Trophoblast cell (in vitro differentiated cells and primary cell): Measurements from ENCODE around the gene TXNDC2.
A peak's percentile ranks its signal among the peaks of the same experiment; 100 is the strongest.

ENCODE experiments used
- DNase-seq, 2 donors: peaks; one replicate each; pipeline ENCODE4 v3.0.0-alpha.2; 2016
- H2AFZ ChIP-seq: 2 replicates; pipeline ENCODE4 v1.6.1; 2013; ENCODE audit warnings: low read length, moderate library complexity, mild to moderate bottlenecking; ENCODE audit not compliant: insufficient read depth, poor library complexity
- H2AK5ac ChIP-seq: 2 replicates; pipeline ENCODE4 v1.6.1; 2013; ENCODE audit warnings: mild to moderate bottlenecking, low read length
- H2BK120ac ChIP-seq: 2 replicates; pipeline ENCODE4 v1.6.1; 2013; ENCODE audit warnings: low read length, mild to moderate bottlenecking, moderate library complexity; ENCODE audit not compliant: insufficient read depth, poor library complexity
- H2BK12ac ChIP-seq: 2 replicates; pipeline ENCODE4 v1.6.1; 2013; ENCODE audit warnings: mild to moderate bottlenecking, low read length, moderate library complexity
- H2BK5ac ChIP-seq: 2 replicates; pipeline ENCODE4 v1.6.1; 2013; ENCODE audit warnings: low read length, low read depth, moderate library complexity, mild to moderate bottlenecking; ENCODE audit not compliant: poor library complexity
- H3K14ac ChIP-seq: 2 replicates; pipeline ENCODE4 v1.6.1; 2013; ENCODE audit warnings: mild to moderate bottlenecking, low read length
- H3K18ac ChIP-seq: 2 replicates; pipeline ENCODE4 v1.6.1; 2013; ENCODE audit warnings: mild to moderate bottlenecking, low read length
- H3K23ac ChIP-seq: 2 replicates; pipeline ENCODE4 v1.6.1; 2013; ENCODE audit warnings: low read length
- H3K27ac ChIP-seq: 2 replicates; pipeline ENCODE4 v1.5.1; 2013; ENCODE audit warnings: low read depth, mild to moderate bottlenecking, inconsistent platforms, low read length, moderate library complexity
- H3K27me3 ChIP-seq: 2 replicates; pipeline ENCODE4 v1.6.1; 2013; ENCODE audit warnings: inconsistent platforms, mild to moderate bottlenecking, low read length, moderate library complexity; ENCODE audit not compliant: insufficient read depth
- H3K36me3 ChIP-seq, 2 experiments: 1 replicate in 1 of 2; 2 replicates in 1 of 2; pipeline ENCODE4 v1.6.1; 2013; ENCODE audit warnings: low read length in 2 of 2, mild to moderate bottlenecking in 2 of 2, moderate library complexity in 1 of 2; ENCODE audit not compliant: insufficient read depth in 2 of 2, control insufficient read depth in 1 of 2
- H3K4ac ChIP-seq: 2 replicates; pipeline ENCODE4 v1.6.1; 2013; ENCODE audit warnings: low read depth, mild to moderate bottlenecking, low read length, moderate library complexity
- H3K4me1 ChIP-seq, 2 experiments: 1 replicate in 1 of 2; 2 replicates in 1 of 2; pipeline ENCODE4 v1.6.1; 2013; ENCODE audit warnings: low read length in 2 of 2, mild to moderate bottlenecking in 2 of 2, moderate library complexity in 1 of 2; ENCODE audit not compliant: insufficient read depth in 2 of 2, control insufficient read depth in 1 of 2
- H3K4me2 ChIP-seq: 2 replicates; pipeline ENCODE4 v1.6.1; 2013; ENCODE audit warnings: inconsistent platforms, mild to moderate bottlenecking, low read length, moderate library complexity
- H3K4me3 ChIP-seq: 2 replicates; pipeline ENCODE4 v1.5.1; 2013; ENCODE audit warnings: mild to moderate bottlenecking, low read depth, low read length, inconsistent platforms
- H3K79me1 ChIP-seq: one replicate; pipeline ENCODE4 v1.6.1; 2013; ENCODE audit warnings: low read length
- H3K79me2 ChIP-seq: 2 replicates; pipeline ENCODE4 v1.6.1; 2013; ENCODE audit warnings: low read length, mild to moderate bottlenecking; ENCODE audit not compliant: control insufficient read depth, insufficient read depth, poor library complexity
- H3K9ac ChIP-seq: 2 replicates; pipeline ENCODE4 v1.6.1; 2013; ENCODE audit warnings: mild to moderate bottlenecking, low read length
- H3K9me3 ChIP-seq: 2 replicates; pipeline ENCODE4 v1.6.1; 2013; ENCODE audit warnings: low read depth, mild to moderate bottlenecking, control low read depth, inconsistent platforms, low read length; ENCODE audit not compliant: insufficient read depth
- H4K12ac ChIP-seq: 2 replicates; pipeline ENCODE4 v1.6.1; 2013; ENCODE audit warnings: low read depth, mild to moderate bottlenecking, low read length, moderate library complexity
- H4K8ac ChIP-seq: 2 replicates; pipeline ENCODE4 v1.6.1; 2013; ENCODE audit warnings: low read depth, mild to moderate bottlenecking, low read length, moderate library complexity
- H4K91ac ChIP-seq: one replicate; pipeline ENCODE4 v1.6.1; 2013; ENCODE audit warnings: low read depth, mild to moderate bottlenecking, low read length, moderate library complexity
- WGBS: extraction: QIAGEN DNeasy Blood & Tissue Kit; methylation state at CpG from one replicate; pipeline ENCODE4 v1.1.7; 2013; ENCODE audit warnings: missing lambda C conversion rate; ENCODE audit not compliant: insufficient read length, insufficient coverage; ENCODE audit errors: extremely low coverage; 5-methylcytosine and 5-hydroxymethylcytosine counted together

Gene TXNDC2

GRCh38 chr18:9869715-9870430 is 15.9 kb upstream of the TXNDC2 start:
- Histone ChIP-seq H3K27me3 (no peaks in the 10 kb centered on the region), H4K8ac (peak overlapping the region; percentile 59), H3K4me1 (peaks cover 7 to 28% of the 10 kb centered on the region in 2 experiments), H3K36me3 (peaks cover 0 to 3% of the 10 kb centered on the region in 2 experiments), H2AFZ (no peak overlapping the region), H3K14ac (peak overlapping the region; percentile 81), H2BK12ac (peak overlapping the region; percentile 77), H3K79me2 (no peaks in the 10 kb centered on the region), H3K4me2 (peak overlapping the region; percentile 42), H3K27ac (peak overlapping the region; percentile 77), H3K23ac (no peak overlapping the region), H2AK5ac (no peak overlapping the region), H3K18ac (no peak overlapping the region), H3K9ac (no peak overlapping the region), H3K4me3 (no peak overlapping the region), H4K91ac (peak overlapping the region; percentile 83), H3K4ac (peak overlapping the region; percentile 23), H2BK5ac (peak overlapping the region; percentile 84), H3K9me3 (peaks cover 12% of the 10 kb centered on the region), H2BK120ac (peak overlapping the region; percentile 84), H4K12ac (no peak overlapping the region), H3K79me1 (peaks cover 12% of the 10 kb centered on the region)
- peak; percentile 36 to 81 for DNase-seq
- WGBS, result no CpG with 5 or more reads among the region's 9 CpGs

GRCh38 chr18:9870431-9871008 is 15.3 kb upstream of the TXNDC2 start:
- H3K27ac ChIP-seq, result peak overlapping the region; percentile 77
- no peaks in the 10 kb centered on the region for H3K79me2 ChIP-seq

GRCh38 chr18:9871244-9871746 is 14.5 kb upstream of the TXNDC2 start:
- H3K23ac ChIP-seq, result no peak overlapping the region
- H3K36me3 ChIP-seq, result no peaks in the 10 kb centered on the region
- no peak overlapping the region for H3K18ac ChIP-seq
- peak overlapping the region; percentile 25 for H2BK120ac ChIP-seq
- peak overlapping the region; percentile 6 for H2AFZ ChIP-seq
- whole genome bisulfite sequencing, result no CpG with 5 or more reads among the region's 6 CpGs
- H3K4me2 ChIP-seq, result no peak overlapping the region
- no peak overlapping the region for H2AK5ac ChIP-seq
- peak overlapping the region; percentile 15 for H3K14ac ChIP-seq
- H3K27me3 ChIP-seq, result no peaks in the 10 kb centered on the region
- H4K8ac ChIP-seq, result no peak overlapping the region
- DNase-seq, result no peak
- peaks cover 7 to 25% of the 10 kb centered on the region in 2 experiments for H3K4me1 ChIP-seq
- H4K91ac ChIP-seq, result peak overlapping the region; percentile 64
- peaks cover 12% of the 10 kb centered on the region for H3K79me1 ChIP-seq
- H3K9ac ChIP-seq, result no peak overlapping the region
- H3K4ac ChIP-seq, result no peak overlapping the region
- no peaks in the 10 kb centered on the region for H3K79me2 ChIP-seq
- H4K12ac ChIP-seq, result no peak overlapping the region
- peaks cover 4% of the 10 kb centered on the region for H3K9me3 ChIP-seq
- no peak overlapping the region for H2BK5ac ChIP-seq
- no peak overlapping the region for H3K4me3 ChIP-seq
- H2BK12ac ChIP-seq, result peak overlapping the region; percentile 21
- H3K27ac ChIP-seq, result no peak overlapping the region

More at GRCh38 chr18:9870431-9871008, 15.3 kb upstream of the TXNDC2 start:
- Histone ChIP-seq H3K23ac (no peak overlapping the region), H3K4me2 (peak overlapping the region; percentile 17), H3K4ac (no peak overlapping the region), H2AK5ac (no peak overlapping the region), H2AFZ (no peak overlapping the region), H2BK5ac (peak overlapping the region; percentile 83), H3K79me1 (peaks cover 12% of the 10 kb centered on the region), H4K12ac (no peak overlapping the region), H3K36me3 (no peaks in the 10 kb centered on the region), H3K18ac (no peak overlapping the region), H2BK120ac (peak overlapping the region; percentile 92), H3K14ac (no peak overlapping the region), H2BK12ac (peak overlapping the region; percentile 92), H3K4me3 (no peak overlapping the region), H3K27me3 (no peaks in the 10 kb centered on the region), H3K9me3 (peaks cover 8% of the 10 kb centered on the region), H3K9ac (no peak overlapping the region), H3K4me1 (peaks cover 7 to 28% of the 10 kb centered on the region in 2 experiments), H4K8ac (peak overlapping the region; percentile 62), H4K91ac (peak overlapping the region; percentile 61)
- no CpG with 5 or more reads among the region's 4 CpGs for WGBS
- DNase-seq, result no peak

GRCh38 chr18:9872823-9873222 is 12.9 kb upstream of the TXNDC2 start:
- Histone ChIP-seq H3K36me3 (no peaks in the 10 kb centered on the region), H3K14ac (no peak overlapping the region), H2BK12ac (peak overlapping the region; percentile 89), H4K91ac (no peak overlapping the region), H3K4me2 (no peak overlapping the region), H3K9ac (no peak overlapping the region), H4K8ac (no peak overlapping the region), H3K27ac (no peak overlapping the region), H3K4me3 (no peak overlapping the region), H2AK5ac (no peak overlapping the region), H2BK120ac (peak overlapping the region; percentile 25), H3K79me1 (peaks cover 16% of the 10 kb centered on the region), H2AFZ (no peak overlapping the region), H4K12ac (no peak overlapping the region), H3K18ac (no peak overlapping the region), H3K4ac (no peak overlapping the region), H3K23ac (no peak overlapping the region), H3K9me3 (no peaks in the 10 kb centered on the region), H2BK5ac (peak overlapping the region; percentile 44), H3K79me2 (no peaks in the 10 kb centered on the region), H3K4me1 (peaks cover 10 to 21% of the 10 kb centered on the region in 2 experiments), H3K27me3 (no peaks in the 10 kb centered on the region)
- DNase-seq, result no peak
